Osteocyte (in vitro differentiated cells): Measurements from ENCODE around the gene SYNE1. TPM values are rescaled to one million over a fixed set of nuclear protein-coding genes. Genes with fewer than 3 reads are reported as not detected.
"Not testable (repeated sequence)": the region's sequence is repeated elsewhere in the genome, so short reads cannot be mapped to it uniquely, and the experiment has no call there.

Experiments used
- DNase-seq: peaks from one replicate; pipeline ENCODE4 v3.0.0; 2021; ENCODE audit warnings: mixed read lengths; ENCODE audit not compliant: unreplicated experiment; ENCODE audit errors: extremely low spot score
- H3K27ac Mint-ChIP-seq: one replicate; pipeline ENCODE4 v1.8.0; 2021; ENCODE audit warnings: mild to moderate bottlenecking, mixed read lengths; ENCODE audit not compliant: unreplicated experiment
- H3K27me3 Mint-ChIP-seq: one replicate; pipeline ENCODE4 v1.8.0; 2021; ENCODE audit warnings: mixed read lengths; ENCODE audit not compliant: unreplicated experiment
- H3K36me3 Mint-ChIP-seq: one replicate; pipeline ENCODE4 v1.8.0; 2021; ENCODE audit warnings: mixed read lengths; ENCODE audit not compliant: unreplicated experiment
- H3K4me1 Mint-ChIP-seq: one replicate; pipeline ENCODE4 v1.8.0; 2021; ENCODE audit warnings: mixed read lengths; ENCODE audit not compliant: unreplicated experiment
- H3K4me3 Mint-ChIP-seq: one replicate; pipeline ENCODE4 v1.8.0; 2021; ENCODE audit warnings: mild to moderate bottlenecking, moderate library complexity, mixed read lengths; ENCODE audit not compliant: unreplicated experiment
- H3K9me3 Mint-ChIP-seq: one replicate; pipeline ENCODE4 v1.8.0; 2021; ENCODE audit warnings: mixed read lengths; ENCODE audit not compliant: unreplicated experiment
- total RNA-seq: library from RNA; stranded (reverse); gene quantifications from 2 replicates; pipeline ENCODE4 v1.2.1, GENCODE V29; 2021
- TF ChIP-seq, protein P1 (sequence below): fragments of 200-600 bp; sonication (generic); IDR thresholded peaks from 2 replicates; pipeline ENCODE4 v1.5.0; 2021; ENCODE audit warnings: antibody characterized with exemption, mild to moderate bottlenecking, moderate library complexity

SYNE1 gene
- total RNA-seq, 1 donor from 2014 or later = 130 TPM

- no peaks in the 10 kb centered on the region for H3K4me1 Mint-ChIP-seq
- TF ChIP-seq, protein P1, sequence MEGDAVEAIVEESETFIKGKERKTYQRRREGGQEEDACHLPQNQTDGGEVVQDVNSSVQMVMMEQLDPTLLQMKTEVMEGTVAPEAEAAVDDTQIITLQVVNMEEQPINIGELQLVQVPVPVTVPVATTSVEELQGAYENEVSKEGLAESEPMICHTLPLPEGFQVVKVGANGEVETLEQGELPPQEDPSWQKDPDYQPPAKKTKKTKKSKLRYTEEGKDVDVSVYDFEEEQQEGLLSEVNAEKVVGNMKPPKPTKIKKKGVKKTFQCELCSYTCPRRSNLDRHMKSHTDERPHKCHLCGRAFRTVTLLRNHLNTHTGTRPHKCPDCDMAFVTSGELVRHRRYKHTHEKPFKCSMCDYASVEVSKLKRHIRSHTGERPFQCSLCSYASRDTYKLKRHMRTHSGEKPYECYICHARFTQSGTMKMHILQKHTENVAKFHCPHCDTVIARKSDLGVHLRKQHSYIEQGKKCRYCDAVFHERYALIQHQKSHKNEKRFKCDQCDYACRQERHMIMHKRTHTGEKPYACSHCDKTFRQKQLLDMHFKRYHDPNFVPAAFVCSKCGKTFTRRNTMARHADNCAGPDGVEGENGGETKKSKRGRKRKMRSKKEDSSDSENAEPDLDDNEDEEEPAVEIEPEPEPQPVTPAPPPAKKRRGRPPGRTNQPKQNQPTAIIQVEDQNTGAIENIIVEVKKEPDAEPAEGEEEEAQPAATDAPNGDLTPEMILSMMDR = no peak
- DNase-seq = no peak
- H3K4me3 Mint-ChIP-seq = no peak overlapping the region
- H3K27me3 Mint-ChIP-seq = peaks cover 3% of the 10 kb centered on the region
- no peaks in the 10 kb centered on the region for H3K36me3 Mint-ChIP-seq
- peaks cover 5% of the 10 kb centered on the region for H3K9me3 Mint-ChIP-seq
- H3K27ac Mint-ChIP-seq = no peak overlapping the region
Observed at GRCh38 chr6:152534541-152534940, 102.6 kb downstream of the SYNE1 start.

DNA sequence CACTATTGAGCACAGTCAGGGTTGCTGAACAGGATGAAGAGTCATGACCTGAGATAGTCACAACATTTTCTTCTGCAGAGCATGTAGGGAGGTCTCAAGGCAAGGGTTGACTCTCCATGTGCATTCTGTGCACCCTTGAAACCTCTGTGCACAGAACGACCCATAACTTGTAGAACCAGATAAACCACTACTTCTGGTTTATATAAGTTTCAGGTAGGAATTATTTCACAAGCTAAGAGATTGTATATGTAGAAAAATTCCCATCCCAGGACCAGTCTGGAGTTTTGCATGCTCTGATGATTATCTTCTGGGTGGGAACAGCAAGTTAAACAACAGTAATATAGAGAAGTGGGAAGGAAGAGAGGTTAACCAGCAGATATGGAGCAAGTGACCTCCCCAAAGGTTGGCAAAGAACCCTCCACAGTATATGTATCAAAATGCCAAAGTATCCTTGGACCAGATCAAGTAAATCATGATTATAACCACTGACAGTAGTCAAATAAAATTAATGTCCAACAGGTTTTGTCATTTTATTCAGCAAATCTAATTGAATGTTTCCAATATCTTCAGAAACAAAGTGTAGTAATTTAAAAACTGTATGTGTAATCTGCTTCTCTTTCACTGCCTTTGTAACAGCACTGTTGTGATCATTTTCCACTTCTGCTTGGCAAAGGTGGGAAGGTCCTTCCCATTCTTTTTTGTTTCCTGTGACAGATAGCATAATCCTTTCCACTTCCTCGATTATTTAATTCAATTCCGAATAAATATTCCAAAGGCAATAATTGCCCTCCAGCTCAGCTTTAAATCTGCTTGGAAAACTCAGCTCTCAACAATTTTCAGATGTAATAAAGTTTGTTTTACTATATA lies 104.4 kb downstream of the SYNE1 start:
- no peak for DNase-seq
- H3K4me3 Mint-ChIP-seq = no peak overlapping the region
- H3K27ac Mint-ChIP-seq = no peak overlapping the region
- no peaks in the 10 kb centered on the region for H3K36me3 Mint-ChIP-seq
- TF ChIP-seq, protein P1 = no peak
- no peaks in the 10 kb centered on the region for H3K4me1 Mint-ChIP-seq
- peaks cover 6% of the 10 kb centered on the region for H3K27me3 Mint-ChIP-seq
- H3K9me3 Mint-ChIP-seq = peaks cover 5% of the 10 kb centered on the region

GRCh38 chr6:152531659-152532058 lies 105.5 kb downstream of the SYNE1 start:
- TF ChIP-seq, protein P1 = no peak
- Mint-ChIP-seq H3K36me3 (no peaks in the 10 kb centered on the region), H3K27ac (no peak overlapping the region), H3K4me3 (no peak overlapping the region), H3K9me3 (peaks cover 5% of the 10 kb centered on the region), H3K4me1 (no peaks in the 10 kb centered on the region), H3K27me3 (peaks cover 7% of the 10 kb centered on the region)
- DNase-seq = no peak

DNA sequence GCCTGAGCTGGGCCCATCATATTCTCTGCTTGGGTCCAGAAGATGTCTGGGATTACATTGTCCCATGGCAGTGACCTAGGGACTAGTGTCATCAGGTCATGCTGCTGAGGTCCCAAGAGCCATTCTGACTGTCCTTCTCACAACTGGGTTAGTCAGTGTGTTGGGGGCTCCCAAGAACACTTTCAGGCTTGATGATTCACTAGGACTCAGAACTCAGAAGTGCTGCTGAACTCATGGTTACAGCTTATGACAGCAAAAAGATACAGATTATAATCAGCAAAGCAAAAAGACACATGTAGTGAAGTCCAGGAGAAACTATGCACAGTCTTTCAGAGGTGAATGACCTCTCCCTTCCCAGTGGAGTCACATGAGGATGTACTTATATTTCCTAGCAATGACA lies 107.8 kb downstream of the SYNE1 start:
- no peak overlapping the region for H3K27ac Mint-ChIP-seq
- no peaks in the 10 kb centered on the region for H3K4me1 Mint-ChIP-seq
- H3K27me3 Mint-ChIP-seq = peaks cover 4% of the 10 kb centered on the region
- TF ChIP-seq, protein P1 = no peak
- H3K4me3 Mint-ChIP-seq = no peak overlapping the region
- H3K9me3 Mint-ChIP-seq = peaks cover 5% of the 10 kb centered on the region
- no peaks in the 10 kb centered on the region for H3K36me3 Mint-ChIP-seq
- no peak for DNase-seq

DNA sequence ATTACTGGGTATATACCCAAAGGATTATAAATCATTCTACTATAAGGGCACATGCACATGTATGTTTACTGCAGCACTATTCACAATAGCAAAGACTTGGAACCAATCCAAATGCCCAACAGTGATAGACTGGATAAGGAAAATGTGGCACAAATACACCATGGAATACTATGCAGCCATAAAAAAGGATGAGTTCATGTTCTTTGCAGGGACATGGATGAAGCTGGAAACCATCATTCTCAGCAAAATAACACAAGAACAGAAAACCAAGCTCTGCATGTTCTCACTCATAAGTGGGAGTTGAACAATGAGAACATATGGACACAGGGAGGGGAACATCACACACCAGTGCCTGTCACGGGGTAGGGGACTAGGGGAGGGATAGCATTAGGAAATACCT lies 123.0 kb downstream of the SYNE1 start:
- DNase-seq, H3K27me3 Mint-ChIP-seq, H3K9me3 Mint-ChIP-seq, H3K4me1 Mint-ChIP-seq, H3K4me3 Mint-ChIP-seq, H3K27ac Mint-ChIP-seq, H3K36me3 Mint-ChIP-seq: not testable (repeated sequence)
